Measurements from ENCODE around the gene RAB28.
"Not testable (repeated sequence)": the region's sequence is repeated elsewhere in the genome, so short reads cannot be mapped to it uniquely, and the experiment has no call there.

RAB28 gene

DNA sequence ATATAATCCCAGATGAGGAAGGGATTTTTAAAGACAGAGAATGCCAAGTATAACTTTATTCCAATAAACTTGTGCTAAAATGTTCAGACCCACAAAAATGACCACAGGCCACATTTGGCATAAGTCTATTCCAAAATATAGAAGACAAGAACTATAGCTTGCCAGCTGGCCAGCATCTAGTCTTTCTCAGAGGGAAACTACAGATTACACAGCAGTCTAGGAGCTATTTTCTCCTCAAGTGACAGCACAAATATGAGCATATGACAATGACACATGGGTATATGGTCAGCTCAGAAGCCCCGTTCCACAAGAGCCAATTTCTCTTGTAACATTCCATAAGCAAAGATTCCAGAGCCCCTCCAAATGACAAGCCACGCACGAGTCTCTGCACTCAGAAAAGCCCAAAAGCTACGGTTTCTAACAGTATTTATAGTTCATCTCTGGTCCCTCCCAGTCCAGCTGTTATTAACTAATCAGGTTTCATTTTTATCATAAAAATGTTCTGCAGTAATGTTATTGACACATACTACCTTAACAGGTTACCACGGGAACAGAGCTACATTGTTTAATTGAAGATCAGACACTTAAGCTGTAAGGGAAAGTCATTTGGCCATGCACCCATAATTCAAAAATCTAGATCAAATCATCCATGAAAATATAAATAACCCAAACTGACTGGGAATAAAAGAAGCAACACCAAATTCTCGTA, 70.3 kb downstream of the RAB28 start:
- TF ChIP-seq Cebpa-rat (IDR thresholded peaks at IDR 0.05), result no peak
- Histone ChIP-seq H3K36me3 (peaks cover 12 to 41% (median 27%) of the 10 kb centered on the region in 11 experiments; a peak in 15 of 22 replicates), H3K9me3 (replicated peaks in 1 of 11) (peaks cover 20 to 43% (median 37%) of the 10 kb centered on the region in 11 experiments), H3K27me3 (no peaks in the 10 kb centered on the region), H3K27ac (no peak overlapping the region), H3K4me3 (no peak overlapping the region), H3K9ac (no peak overlapping the region), H3K4me2 (no peak overlapping the region), H4K20me1 (peaks cover 0 to 13% (median 0%) of the 10 kb centered on the region in 11 experiments; a peak in 6 of 22 replicates), H3K4me1 (peaks cover 0 to 11% (median 0%) of the 10 kb centered on the region in 10 experiments; a peak in 5 of 20 replicates)

DNA sequence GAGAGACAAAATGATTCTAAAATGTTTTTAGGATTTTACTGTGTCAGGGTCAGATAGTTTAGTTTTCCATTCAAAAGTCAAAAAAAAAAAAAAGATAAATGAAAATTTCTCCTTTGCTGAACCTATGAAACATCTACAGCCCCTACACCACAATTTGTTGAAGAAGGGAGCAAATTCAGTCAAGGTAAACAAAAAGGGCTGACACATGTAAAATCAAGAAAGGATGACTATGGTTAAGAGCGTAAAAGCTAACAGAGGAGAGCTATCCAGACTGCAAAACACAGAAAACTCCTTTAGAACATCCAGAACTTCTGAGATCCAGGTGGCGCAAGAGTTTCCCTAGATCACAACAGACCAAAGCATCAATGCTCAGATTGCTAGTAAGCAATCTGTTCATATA, 72.2 kb downstream of the RAB28 start:
- peaks cover 13 to 35% (median 28%) of the 10 kb centered on the region in 11 experiments; a peak in 21 of 22 replicates for H3K9me3 ChIP-seq (replicated peaks in 1 of 11)
- H3K9ac ChIP-seq, result no peak overlapping the region
- no peak overlapping the region for H3K4me3 ChIP-seq
- H3K36me3 ChIP-seq, result peaks cover 2 to 43% (median 19%) of the 10 kb centered on the region in 11 experiments; a peak in 15 of 22 replicates
- no peaks in the 10 kb centered on the region for H3K27me3 ChIP-seq
- peaks cover 0 to 13% (median 0%) of the 10 kb centered on the region in 11 experiments; a peak in 6 of 22 replicates for H4K20me1 ChIP-seq
- peaks cover 0 to 11% (median 0%) of the 10 kb centered on the region in 10 experiments; a peak in 5 of 20 replicates for H3K4me1 ChIP-seq
- TF ChIP-seq Cebpa-rat (IDR thresholded peaks at IDR 0.05), result no peak
- H3K27ac ChIP-seq, result no peak overlapping the region
- peak overlapping the region in 2 of 11 experiments; percentile 25 to 41; a peak in 3 of 22 replicates for H3K4me2 ChIP-seq

DNA sequence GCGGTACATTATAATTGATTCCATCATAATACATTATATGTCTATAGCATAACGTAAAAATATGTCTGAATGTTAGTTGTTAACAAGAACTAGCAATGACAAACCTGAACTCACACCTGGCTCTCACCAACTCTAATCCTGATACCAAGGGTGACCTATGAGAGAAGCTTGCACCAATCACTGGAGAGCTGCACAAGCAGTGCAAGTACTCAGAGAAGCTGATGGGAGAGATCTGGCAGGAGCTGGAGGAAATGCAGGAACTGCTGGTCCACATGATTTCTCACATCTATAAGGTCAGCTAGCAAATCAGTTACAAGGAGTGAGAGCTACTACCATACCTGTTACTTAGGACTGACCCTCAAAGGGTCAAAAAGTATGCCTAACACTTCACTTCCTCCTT, 74.8 kb downstream of the RAB28 start:
- Histone ChIP-seq H3K9ac (no peak overlapping the region), H3K36me3 (peaks cover 0 to 24% (median 9%) of the 10 kb centered on the region in 11 experiments; a peak in 9 of 22 replicates), H3K9me3 (replicated peaks in 1 of 11) (peaks cover 7 to 27% (median 18%) of the 10 kb centered on the region in 11 experiments; a peak in 18 of 22 replicates), H3K27me3 (no peaks in the 10 kb centered on the region), H3K4me3 (no peak overlapping the region), H3K27ac (no peak overlapping the region), H3K4me1 (peaks cover 0 to 11% (median 0%) of the 10 kb centered on the region in 10 experiments; a peak in 5 of 20 replicates), H3K4me2 (no peak overlapping the region), H4K20me1 (peaks cover 0 to 13% (median 0%) of the 10 kb centered on the region in 11 experiments; a peak in 3 of 22 replicates)
- no peak for TF ChIP-seq Cebpa-rat (IDR thresholded peaks at IDR 0.05)

DNA sequence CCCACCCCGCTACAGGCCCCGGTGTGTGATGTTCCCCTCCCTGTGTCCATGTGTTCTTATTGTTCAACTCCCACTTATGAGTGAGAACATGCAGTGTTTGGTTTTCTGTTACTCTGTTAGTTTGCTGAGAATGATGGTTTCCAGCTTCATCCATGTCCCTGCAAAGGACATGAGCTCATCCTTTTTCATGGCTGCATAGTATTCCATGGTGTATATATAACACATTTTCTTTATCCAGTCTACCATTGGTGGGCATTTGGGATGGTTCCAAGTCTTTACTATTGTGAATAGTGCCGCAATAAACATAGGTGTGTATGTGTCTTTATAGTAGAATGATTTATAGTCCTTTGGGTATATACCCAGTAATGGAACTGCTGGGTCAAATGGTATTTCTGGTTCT, 78.0 kb downstream of the RAB28 start:
- H3K27ac ChIP-seq, H3K4me1 ChIP-seq, H3K4me3 ChIP-seq, H3K4me2 ChIP-seq, H3K9ac ChIP-seq, H3K27me3 ChIP-seq, H4K20me1 ChIP-seq: not testable (repeated sequence)
- Histone ChIP-seq H3K9me3 (replicated peaks in 1 of 11) (peaks cover 7 to 27% (median 18%) of the 10 kb centered on the region in 11 experiments; a peak in 18 of 22 replicates), H3K36me3 (peaks cover 0 to 24% (median 9%) of the 10 kb centered on the region in 11 experiments; a peak in 9 of 22 replicates)

DNA sequence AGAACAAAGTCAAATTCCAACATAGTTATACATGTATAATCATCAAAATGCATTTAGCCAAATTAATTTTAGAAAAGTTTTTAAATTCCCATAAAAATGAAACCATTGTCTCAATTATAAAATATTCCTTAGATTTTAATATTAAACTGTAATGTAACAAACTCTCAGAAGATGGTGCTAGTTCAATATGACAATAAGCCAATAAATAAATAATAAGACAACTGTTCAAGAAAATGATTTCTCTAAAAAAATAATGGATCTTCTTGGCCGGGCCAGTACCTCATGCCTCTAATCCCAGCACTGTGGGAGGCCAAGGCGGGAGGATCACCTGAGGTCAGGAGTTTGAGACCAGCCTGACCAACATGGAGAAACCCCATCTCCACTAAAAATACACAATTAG, 80.3 kb downstream of the RAB28 start:
- Histone ChIP-seq H3K4me3 (no peak overlapping the region), H3K27me3 (no peaks in the 10 kb centered on the region), H3K9ac (no peak overlapping the region), H3K27ac (no peak overlapping the region), H3K4me2 (no peak overlapping the region), H4K20me1 (no peaks in the 10 kb centered on the region), H3K36me3 (peaks cover 0 to 12% (median 3%) of the 10 kb centered on the region in 11 experiments; a peak in 6 of 22 replicates), H3K4me1 (no peaks in the 10 kb centered on the region), H3K9me3 (replicated peaks in 1 of 11) (peaks cover 0 to 13% (median 8%) of the 10 kb centered on the region in 11 experiments; a peak in 7 of 22 replicates)
- no peak for TF ChIP-seq Cebpa-rat (IDR thresholded peaks at IDR 0.05)

DNA sequence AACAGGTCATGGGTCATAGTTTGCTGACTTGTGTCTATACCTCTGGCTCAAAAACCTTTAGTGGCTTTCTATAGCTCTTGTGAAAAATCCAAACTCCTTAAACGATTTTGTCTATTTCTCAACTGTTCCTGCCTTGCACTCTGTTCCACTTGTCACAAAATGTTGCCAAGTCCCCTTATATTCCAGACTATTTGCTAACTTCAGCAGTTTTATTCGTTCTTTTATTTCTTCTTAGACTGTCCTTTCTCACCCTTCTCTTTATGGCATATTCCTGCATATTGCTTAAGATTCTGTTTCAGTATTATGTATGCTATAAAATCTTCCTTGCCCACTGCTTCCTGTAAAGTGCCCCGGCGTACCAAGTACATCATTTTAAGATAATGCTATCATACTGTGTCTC, 80.8 kb downstream of the RAB28 start:
- Histone ChIP-seq H3K4me2 (no peak overlapping the region), H3K27me3 (no peaks in the 10 kb centered on the region), H3K4me3 (no peak overlapping the region), H3K27ac (no peak overlapping the region), H3K4me1 (no peaks in the 10 kb centered on the region), H3K36me3 (peaks cover 0 to 10% (median 3%) of the 10 kb centered on the region in 11 experiments; a peak in 6 of 22 replicates), H3K9ac (no peak overlapping the region), H3K9me3 (replicated peaks in 1 of 11) (peaks cover 0 to 13% (median 7%) of the 10 kb centered on the region in 11 experiments; a peak in 7 of 22 replicates), H4K20me1 (no peaks in the 10 kb centered on the region)
- TF ChIP-seq Cebpa-rat (IDR thresholded peaks at IDR 0.05), result no peak

DNA sequence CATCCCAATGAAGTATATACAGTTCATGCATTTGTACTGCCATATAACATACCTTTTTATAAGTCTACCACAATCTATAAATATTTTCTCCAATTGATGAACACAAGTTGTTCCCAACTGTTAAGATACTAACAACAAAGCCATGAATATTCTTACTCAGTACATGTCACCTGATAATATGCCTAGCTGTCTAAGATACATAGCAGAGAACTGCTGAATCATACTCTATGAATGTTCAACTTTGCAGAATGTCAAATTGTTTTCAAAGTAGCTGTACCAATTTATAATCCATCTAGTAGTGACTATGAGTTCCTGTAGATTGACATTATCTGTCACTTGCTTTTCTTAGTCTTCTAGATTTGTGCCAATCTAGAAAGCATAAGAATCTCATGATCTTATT, 84.9 kb downstream of the RAB28 start:
- Histone ChIP-seq H4K20me1 (peaks cover 0 to 3% (median 0%) of the 10 kb centered on the region in 11 experiments; a peak in 2 of 22 replicates), H3K27ac (no peak overlapping the region), H3K9me3 (replicated peaks in 1 of 11) (no peaks in the 10 kb centered on the region), H3K4me2 (no peak overlapping the region), H3K9ac (no peak overlapping the region), H3K27me3 (no peaks in the 10 kb centered on the region), H3K4me1 (no peaks in the 10 kb centered on the region), H3K36me3 (peaks cover 0 to 4% (median 0%) of the 10 kb centered on the region in 11 experiments; a peak in 1 of 22 replicates), H3K4me3 (no peak overlapping the region)
- TF ChIP-seq Cebpa-rat (IDR thresholded peaks at IDR 0.05), result no peak

DNA sequence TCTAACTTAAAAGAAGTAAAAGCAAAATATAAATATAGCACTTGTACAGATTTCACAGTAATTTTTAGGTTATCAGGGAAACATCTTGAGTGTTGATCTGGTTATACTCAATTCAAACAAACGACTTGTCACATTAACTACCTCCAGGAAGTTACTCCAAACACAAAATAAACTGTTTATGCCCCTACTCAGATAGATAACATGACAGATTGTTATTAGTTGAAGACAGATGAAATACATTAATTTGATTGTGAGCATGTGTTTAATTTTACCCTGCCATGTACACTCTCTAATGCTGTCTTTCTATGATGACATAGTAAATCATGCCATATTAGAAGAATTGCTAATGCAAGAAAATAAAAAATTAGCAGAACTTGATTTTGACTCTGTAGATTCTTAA, 88.0 kb downstream of the RAB28 start:
- no peak for TF ChIP-seq Cebpa-rat (IDR thresholded peaks at IDR 0.05)
- H3K36me3 ChIP-seq, result peaks cover 0 to 4% (median 0%) of the 10 kb centered on the region in 11 experiments; a peak in 3 of 22 replicates
- peaks cover 0 to 9% (median 5%) of the 10 kb centered on the region in 11 experiments; a peak in 8 of 22 replicates for H3K9me3 ChIP-seq (replicated peaks in 1 of 11)
- H3K4me1 ChIP-seq, result no peaks in the 10 kb centered on the region
- H3K27me3 ChIP-seq, result no peaks in the 10 kb centered on the region
- no peak overlapping the region for H3K9ac ChIP-seq
- no peak overlapping the region for H3K27ac ChIP-seq
- peaks cover 0 to 3% (median 0%) of the 10 kb centered on the region in 11 experiments; a peak in 2 of 22 replicates for H4K20me1 ChIP-seq
- H3K4me3 ChIP-seq, result no peak overlapping the region
- no peak overlapping the region for H3K4me2 ChIP-seq

DNA sequence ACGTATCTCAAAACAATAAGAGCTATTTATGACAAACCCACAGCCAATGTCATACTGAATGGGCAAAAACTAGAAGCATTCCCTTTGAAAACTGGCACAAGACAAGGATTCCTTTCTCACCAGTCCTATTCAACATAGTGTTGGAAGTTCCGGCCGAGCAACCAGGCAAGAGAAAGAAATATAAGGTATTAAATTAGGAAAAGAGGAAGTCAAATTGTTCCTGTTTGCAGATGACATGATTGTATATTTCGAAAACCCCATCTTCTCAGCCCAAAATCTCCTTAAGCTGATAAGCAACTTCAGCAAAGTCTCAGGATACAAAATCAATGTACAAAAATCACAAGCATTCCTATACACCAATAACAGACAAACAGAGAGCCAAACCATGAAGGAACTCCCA, 94.2 kb downstream of the RAB28 start:
- H3K27ac ChIP-seq, H3K9ac ChIP-seq, H3K4me1 ChIP-seq, H3K27me3 ChIP-seq, H3K4me3 ChIP-seq, H3K36me3 ChIP-seq, H4K20me1 ChIP-seq: not testable (repeated sequence)
- peak overlapping the region in 3 of 11 experiments; percentile 5 to 41 (median 35); a peak in 3 of 22 replicates for H3K4me2 ChIP-seq
- peaks cover 6 to 20% (median 13%) of the 10 kb centered on the region in 11 experiments; a peak in 19 of 22 replicates for H3K9me3 ChIP-seq (replicated peaks in 1 of 11)

All from BLaER1 treated with 17β-estradiol and CSF1 and Interleukin-3, amounts not matched to agents 10 nM and 100 nM (cell line).